Measurements from ENCODE around the gene TMEM208.

TMEM208 gene

GRCh38 chr16:67226804-67227566, at the start of gene TMEM208:
TSS of gene TMEM208 (plus strand) at chr16:67227130. CDS start at chr16:67227219, 89 bp downstream.
- peak; percentile 99 for DNase-seq

GRCh38 chr16:67177743-67178699, 48.9 kb upstream of the TMEM208 start:
- DNase-seq = no peak

DNA sequence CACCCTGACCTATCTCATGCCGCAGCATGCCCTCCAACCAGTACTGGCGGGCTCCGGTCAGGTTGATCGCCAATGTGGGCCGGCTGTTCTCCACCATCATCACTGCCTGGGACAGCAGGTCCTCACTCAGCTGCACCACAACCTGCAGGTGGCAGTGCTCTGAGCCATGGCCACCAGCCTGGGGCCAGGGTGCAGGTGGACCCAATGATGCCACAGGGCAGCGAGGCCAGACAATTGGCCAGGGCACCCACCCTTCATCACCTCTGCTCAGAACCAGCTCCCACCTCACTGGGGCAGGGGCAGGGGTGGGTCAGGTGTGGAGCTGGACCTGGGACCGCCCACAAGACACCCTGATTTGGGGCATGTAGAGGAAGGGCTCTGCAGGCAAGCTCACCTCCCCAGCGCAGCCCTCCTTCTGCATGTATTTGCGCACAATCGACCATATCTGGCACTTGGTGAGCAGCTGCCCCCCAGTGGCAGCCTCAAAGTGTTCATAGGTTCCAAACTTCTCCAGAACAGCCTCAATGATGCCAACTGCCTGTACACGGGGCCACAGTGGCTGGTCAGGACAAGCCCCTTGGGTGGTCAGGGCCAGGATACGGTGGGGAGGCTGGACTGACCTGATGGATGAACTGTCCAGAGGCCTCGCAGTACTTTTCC, 47.4 kb upstream of the TMEM208 start:
- DNase-seq = no peak

GRCh38 chr16:67180166-67180565, 46.8 kb upstream of the TMEM208 start:
- DNase-seq = no peak

DNA sequence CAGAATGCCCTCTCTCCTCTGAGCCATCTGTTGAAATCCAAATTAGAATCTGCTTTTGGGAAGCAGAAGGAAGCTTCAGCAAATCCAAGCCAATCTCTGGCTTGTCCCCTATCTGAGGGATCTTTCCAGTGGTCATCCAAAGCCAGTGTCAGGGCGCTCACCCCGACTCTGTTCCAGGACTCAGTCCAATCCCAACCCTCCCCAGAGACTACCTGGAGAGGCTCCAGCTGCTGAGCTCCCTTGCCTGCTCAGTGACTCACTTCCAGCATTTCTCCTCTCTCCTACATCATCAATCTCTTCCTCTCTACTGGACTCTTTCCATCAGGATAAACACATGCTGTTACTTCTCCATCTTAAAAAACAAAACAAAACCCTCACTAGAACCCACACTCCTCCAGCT, 45.6 kb upstream of the TMEM208 start:
- DNase-seq = no peak

DNA sequence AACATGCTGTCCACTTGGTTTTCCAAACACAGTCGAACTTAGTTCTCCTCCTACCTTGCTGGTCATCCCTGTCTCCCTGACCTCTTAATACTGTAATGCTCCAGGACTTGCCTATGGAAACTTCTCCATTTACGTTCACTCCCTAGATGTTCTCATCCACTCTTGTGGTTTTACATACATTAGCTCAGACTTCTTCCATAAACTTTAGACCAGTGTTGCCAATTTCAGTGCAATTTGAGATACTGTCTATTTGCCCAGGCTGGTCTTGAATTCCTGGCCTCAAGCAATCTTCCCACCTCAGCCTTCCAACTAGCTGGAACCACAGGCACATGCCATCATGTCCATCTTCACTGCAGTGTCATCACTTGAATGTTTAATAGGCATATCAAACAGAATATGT, 44.6 kb upstream of the TMEM208 start:
- DNase-seq = no peak

DNA sequence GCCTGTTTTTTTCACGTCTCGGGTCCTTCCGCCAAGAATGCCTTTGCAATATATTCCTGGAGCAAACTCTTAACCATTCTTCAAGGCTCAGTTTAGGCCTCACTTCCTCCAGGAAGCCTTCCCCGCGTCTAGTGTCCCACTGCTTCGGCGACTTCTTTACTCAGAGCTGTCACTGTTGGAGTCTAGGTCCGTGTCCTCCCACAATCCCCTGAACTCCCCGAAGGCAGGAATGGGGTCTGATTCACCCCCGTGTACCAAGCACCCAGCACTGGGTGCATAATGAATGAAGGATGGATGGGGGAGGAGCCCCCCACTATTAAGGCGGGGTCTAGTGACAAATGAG, 43.7 kb upstream of the TMEM208 start:
- DNase-seq = no peak

DNA sequence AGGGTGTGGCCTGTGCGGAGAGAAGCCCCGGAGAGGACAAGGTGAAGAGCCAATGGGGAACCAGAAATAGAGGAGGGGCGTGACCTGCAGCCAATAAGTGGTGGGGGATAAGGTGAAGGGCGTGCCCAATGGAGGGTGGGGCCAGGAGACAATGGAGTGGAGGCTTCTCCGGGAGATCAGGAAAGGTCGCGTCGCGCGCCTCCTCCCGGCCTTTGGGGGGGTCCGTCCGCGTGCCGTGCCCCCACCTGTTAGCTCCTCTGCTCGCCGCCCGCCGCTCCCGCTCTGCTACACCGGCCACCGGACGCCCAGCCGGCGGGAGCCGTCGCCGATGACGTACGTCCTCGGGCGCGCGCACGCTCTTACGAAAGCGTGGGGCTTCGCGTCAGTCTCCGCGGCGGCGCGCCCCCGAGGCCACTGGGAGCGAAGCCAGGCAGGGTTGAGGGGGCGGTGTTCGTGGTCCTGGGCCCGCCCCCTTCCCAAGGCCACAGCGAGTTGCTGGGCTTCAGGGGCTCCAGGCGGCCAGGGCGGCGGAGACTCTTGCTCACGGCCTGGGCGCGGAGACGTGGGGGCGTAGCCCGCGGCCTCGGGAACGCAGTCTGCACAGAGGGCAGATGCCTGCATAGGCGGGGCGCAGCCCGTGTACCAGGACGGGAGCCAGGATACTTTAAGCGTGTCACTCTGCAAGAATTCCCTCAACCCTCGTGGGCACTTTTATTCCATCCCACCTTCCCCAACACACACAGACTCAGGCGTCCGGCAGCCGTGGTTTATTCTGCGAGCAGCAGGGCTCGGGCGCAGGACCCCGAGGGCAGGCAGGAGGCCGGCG, 43.1 kb upstream of the TMEM208 start, which contains the start of gene MATCAP1:
Gene MATCAP1 (minus strand): TSS at position 337 of the 826 bp plus-strand sequence. CDS start 3,353 bp downstream, outside the sequence.
- peak; percentile 84 to 88 for DNase-seq

- DNase-seq = no peak
Measured at GRCh38 chr16:67184453-67184994, 42.4 kb upstream of the TMEM208 start.

GRCh38 chr16:67184995-67185650, 41.8 kb upstream of the TMEM208 start:
- DNase-seq = peak; percentile 88 to 89

DNA sequence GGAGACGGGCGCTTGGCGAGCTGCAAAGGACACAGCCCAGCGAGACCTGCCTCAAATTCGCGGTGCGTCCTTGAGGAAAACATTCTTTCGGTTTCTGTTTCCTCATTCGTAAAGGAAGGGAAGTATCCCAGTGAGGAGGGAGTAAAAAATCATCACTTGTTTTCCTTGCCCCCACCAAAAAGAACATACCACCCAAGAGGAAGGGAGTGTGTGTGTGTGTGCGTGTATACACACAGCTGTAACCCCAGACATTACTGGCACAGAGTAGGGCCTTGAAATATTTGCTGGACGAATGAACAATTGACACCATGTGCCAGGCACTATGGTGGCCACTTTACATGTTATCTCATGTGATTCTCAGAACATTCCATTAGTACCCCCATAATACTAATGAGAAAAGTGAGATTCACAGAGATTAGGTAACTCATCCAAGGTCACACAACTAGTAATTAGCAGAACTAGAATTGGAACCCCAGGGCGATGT, 41.2 kb upstream of the TMEM208 start:
- DNase-seq = no peak

- DNase-seq = no peak
Measured at GRCh38 chr16:67186550-67186950, 40.4 kb upstream of the TMEM208 start.

GRCh38 chr16:67187175-67187890, 39.6 kb upstream of the TMEM208 start:
- DNase-seq = no peak

DNA sequence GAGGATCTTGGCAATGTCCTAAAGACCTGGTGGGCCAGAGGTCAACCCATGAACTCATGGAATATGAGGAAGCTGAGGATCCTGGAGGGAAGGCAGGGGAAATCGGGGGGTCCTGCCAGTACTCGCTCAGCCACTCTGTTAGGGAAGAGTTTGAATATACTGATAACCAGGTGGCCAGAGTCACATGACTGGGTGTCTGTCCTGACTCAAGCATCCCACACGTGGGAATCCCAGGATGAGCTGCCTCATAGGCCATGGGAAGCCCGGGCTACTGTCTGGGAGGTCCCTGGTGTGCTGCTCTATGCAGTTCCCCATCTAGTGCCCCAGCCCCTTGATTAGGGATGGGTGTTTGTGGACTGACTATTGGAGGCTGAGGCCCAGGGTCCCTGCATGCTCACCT, 38.6 kb upstream of the TMEM208 start:
- no peak for DNase-seq

DNA sequence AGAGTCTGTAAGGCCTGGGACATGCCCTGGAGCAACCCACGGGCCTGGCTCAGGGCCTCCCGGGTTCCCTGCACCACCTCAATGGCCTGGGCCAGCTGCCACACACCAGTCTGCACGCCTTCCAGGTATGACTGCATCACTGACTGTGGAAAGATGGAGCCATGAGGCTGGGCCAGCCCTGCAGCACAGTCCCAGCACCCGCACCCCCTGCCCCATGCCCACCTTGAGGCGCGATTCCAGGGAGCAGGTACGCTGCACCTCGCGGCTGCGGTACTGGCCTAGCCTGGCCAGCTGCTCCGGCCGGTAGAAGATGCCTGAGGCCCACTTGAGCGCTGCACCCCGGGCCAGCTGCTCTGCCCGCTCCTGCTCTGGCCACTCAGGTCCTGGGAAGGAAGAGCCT, 38.1 kb upstream of the TMEM208 start:
- DNase-seq = no peak

DNA sequence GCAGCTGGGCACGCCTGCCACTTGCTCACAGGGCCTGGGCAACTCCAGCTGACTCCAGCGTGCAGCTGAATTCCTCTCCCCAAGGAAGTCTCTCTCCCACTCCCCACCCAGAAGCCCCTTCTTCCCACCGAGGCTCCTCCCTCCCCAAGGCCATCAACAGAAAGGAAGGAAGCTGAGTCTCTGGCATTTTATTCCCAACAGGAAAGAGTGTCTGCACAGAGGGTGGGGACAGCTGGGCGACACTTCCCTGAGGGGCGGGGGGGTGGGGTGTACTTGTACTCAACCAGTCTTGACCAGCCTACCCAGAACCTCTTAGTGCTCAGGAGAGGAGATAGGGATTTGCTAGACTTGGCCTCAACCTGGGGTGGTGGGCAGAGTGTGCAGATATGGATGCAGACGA, 36.9 kb upstream of the TMEM208 start, which contains the start of gene EXOC3L1:
Gene EXOC3L1 (minus strand): TSS at position 96 of the 400 bp plus-strand sequence. CDS start 460 bp downstream, outside the sequence.
- DNase-seq = no peak

DNA sequence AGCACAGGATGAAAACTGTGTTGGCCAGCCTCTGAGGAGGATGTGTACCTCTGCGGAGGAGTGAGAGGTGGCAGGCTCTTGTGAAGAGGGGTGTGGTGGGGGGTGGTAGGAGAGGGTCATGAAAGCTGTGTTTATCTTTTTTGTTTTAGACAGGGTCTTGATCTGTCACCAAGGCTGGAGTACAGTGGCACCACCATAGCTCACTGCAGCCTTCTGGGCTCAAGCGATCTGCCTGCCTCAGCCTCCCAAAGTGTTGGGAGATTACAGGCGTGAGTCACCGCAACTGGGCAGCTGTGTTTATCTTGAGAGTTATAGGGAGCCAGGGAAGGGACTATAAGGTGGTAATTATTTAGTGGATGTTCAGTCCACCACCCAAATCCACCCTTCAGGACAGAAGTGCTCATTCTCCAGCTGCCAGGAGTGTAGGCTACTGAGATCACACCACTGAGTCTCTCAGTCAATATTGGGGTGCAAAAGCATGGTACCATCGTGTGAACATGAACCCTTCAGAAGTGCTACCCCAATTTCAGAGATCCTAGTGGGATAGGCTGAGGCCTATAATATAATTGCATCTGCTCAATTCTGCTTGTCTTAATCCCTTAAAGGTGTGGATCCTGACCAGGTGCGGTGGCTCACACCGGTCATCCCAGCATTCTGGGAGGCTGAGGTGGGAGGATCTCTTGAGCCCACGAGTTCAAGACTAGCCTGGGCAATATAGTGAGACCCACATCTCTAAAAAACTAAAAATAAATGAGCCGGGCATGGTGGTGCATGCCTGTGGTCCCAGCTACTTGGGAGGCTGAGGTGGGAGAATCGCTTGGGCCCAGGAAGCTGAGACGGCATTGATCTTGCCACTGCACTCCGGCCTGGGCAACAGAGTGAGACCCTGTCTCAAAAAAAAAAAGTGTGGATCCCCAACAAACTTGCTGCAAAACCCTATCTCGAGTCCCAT, 36.2 kb upstream of the TMEM208 start:
- DNase-seq = no peak

DNA sequence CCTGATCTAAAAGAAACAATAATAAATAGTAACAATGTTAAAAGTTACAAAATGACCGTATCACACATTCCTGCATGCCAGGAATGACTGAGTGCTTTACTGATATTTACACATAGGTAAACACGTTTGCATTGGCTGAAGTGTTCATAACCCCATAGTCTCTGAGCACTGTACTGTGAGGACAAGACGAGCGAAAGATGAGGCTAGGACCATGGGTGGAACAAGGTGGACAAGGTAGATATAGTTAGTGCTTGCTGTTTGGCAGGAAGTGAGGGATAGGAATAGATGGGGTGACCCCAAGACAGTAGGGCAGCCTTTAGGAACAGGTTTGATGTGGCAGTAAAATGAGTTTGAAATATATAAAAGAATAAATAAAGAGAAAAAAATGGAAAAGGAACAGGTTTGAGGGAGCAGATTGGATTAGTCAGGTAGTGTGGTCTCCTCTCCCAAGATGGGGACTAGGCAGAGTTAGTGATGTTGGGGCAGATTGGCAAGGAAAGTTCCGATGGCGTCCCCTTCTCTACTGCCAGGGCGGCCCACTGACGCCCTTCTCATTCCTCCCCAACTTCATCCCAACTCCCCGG, 35.4 kb upstream of the TMEM208 start:
- DNase-seq = no peak

Data from stimulated activated CD4-positive, alpha-beta T cell treated with anti-CD3 and anti-CD28 coated beads, Interleukin-2, amount 100 ng/mL, for 48 hours (primary cell).